ENCODE measurements around the gene DPH2.
A peak's percentile ranks its signal among the peaks of the same experiment; 100 is the strongest.

The DPH2 gene

DNA sequence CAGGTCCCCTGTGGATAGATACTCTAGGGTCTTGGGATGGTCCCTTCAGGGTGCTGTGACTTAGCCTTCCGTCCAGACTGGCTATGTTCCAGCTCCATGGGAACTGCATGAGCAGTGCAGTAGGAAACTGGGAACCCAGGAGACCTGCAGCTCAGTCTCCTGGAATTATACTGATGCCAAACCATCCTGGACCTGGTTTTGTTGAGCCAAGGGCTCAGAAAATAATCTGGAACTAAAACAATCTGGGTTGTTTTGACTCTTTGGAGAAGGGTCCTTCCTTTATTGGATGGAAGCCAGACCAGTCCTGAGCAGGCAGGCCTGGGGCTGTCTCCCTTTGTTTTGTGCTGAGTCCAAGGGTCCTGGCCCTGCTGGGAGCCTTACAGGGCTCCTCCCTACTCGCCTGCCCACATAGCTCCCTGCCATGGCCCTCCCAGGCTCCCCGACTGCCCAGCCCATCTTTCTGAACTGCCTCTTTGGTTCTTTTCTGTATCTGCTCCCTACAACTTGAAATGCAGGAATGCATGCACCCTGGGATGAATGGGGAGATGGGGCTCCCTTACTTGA, 21.9 kb upstream of the DPH2 start:
- H3K4me2 ChIP-seq (ENCODE audit: low read depth, low read length, poor library complexity, severe bottlenecking): peak overlapping the region; percentile 99
- H3K9ac ChIP-seq (ENCODE audit: low read depth, low read length, poor library complexity, severe bottlenecking): peak overlapping the region; percentile 96
- peaks cover 17% of the 10 kb centered on the region for H3K79me2 ChIP-seq (ENCODE audit: insufficient read depth, low read length)

DNA sequence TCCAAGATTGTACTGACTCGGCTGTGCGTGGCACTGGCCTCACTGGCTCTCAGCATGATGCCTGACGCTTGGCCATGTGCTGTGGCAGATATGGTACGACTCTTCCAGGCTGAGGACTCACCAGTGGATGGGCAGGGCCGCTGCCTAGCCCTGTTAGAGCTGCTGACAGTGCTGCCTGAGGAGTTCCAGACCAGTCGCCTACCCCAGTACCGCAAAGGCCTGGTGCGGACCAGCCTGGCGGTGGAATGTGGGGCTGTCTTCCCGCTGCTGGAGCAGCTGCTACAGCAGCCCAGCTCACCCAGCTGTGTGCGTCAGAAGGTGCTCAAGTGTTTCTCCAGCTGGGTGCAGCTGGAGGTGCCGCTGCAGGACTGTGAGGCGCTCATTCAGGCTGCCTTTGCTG, 20.1 kb upstream of the DPH2 start:
- Histone ChIP-seq H3K79me2 (ENCODE audit: insufficient read depth, low read length) (peaks cover 17% of the 10 kb centered on the region), H3K9me2 (replicated peaks; ENCODE audit: low read depth, low read length) (no peaks in the 10 kb centered on the region), H3K27me3 (ENCODE audit: insufficient read depth, low read length, poor library complexity, severe bottlenecking) (no peaks in the 10 kb centered on the region), H3K9ac (ENCODE audit: low read depth, low read length, poor library complexity, severe bottlenecking) (no peak overlapping the region), H3K4me1 (ENCODE audit: insufficient read depth, low read length, poor library complexity, severe bottlenecking) (peaks cover 20% of the 10 kb centered on the region), H3K4me2 (ENCODE audit: low read depth, low read length, poor library complexity, severe bottlenecking) (no peak overlapping the region), H3K36me3 (ENCODE audit: insufficient read depth, low read length) (no peaks in the 10 kb centered on the region), H2AFZ (ENCODE audit: low read length) (no peak overlapping the region), H3K9me3 (ENCODE audit: insufficient read depth, low read depth, low read length) (no peaks in the 10 kb centered on the region), H4K20me1 (ENCODE audit: insufficient read depth, low read length, poor library complexity, severe bottlenecking) (no peaks in the 10 kb centered on the region), H3K4me3 (ENCODE audit: low read length, poor library complexity, severe bottlenecking) (no peak overlapping the region), H3F3A (ENCODE audit: low read depth) (no peaks in the 10 kb centered on the region)
- no peak for TF ChIP-seq EZH2phosphoT487 (IDR thresholded peaks at IDR 0.05; ENCODE audit: borderline replicate concordance)
- no peak for TF ChIP-seq CTCF (conservative IDR thresholded peaks at IDR 0.05; ENCODE audit: low read length)

More for the DNA sequence above, 21.9 kb upstream of the DPH2 start:
- no peaks in the 10 kb centered on the region for H3K27me3 ChIP-seq (ENCODE audit: insufficient read depth, low read length, poor library complexity, severe bottlenecking)
- peaks cover 20% of the 10 kb centered on the region for H3K4me1 ChIP-seq (ENCODE audit: insufficient read depth, low read length, poor library complexity, severe bottlenecking)
- H3K9me2 ChIP-seq (replicated peaks; ENCODE audit: low read depth, low read length): no peaks in the 10 kb centered on the region
- no peaks in the 10 kb centered on the region for H3K9me3 ChIP-seq (ENCODE audit: insufficient read depth, low read depth, low read length)
- H3K36me3 ChIP-seq (ENCODE audit: insufficient read depth, low read length): no peaks in the 10 kb centered on the region
- no peaks in the 10 kb centered on the region for H3F3A ChIP-seq (ENCODE audit: low read depth)
- TF ChIP-seq CTCF (conservative IDR thresholded peaks at IDR 0.05; ENCODE audit: low read length) (no peak), EZH2phosphoT487 (IDR thresholded peaks at IDR 0.05; ENCODE audit: borderline replicate concordance) (no peak)
- H4K20me1 ChIP-seq (ENCODE audit: insufficient read depth, low read length, poor library complexity, severe bottlenecking): no peaks in the 10 kb centered on the region
- peak overlapping the region; percentile 97 for H3K4me3 ChIP-seq (ENCODE audit: low read length, poor library complexity, severe bottlenecking)
- H2AFZ ChIP-seq (ENCODE audit: low read length): no peak overlapping the region

DNA sequence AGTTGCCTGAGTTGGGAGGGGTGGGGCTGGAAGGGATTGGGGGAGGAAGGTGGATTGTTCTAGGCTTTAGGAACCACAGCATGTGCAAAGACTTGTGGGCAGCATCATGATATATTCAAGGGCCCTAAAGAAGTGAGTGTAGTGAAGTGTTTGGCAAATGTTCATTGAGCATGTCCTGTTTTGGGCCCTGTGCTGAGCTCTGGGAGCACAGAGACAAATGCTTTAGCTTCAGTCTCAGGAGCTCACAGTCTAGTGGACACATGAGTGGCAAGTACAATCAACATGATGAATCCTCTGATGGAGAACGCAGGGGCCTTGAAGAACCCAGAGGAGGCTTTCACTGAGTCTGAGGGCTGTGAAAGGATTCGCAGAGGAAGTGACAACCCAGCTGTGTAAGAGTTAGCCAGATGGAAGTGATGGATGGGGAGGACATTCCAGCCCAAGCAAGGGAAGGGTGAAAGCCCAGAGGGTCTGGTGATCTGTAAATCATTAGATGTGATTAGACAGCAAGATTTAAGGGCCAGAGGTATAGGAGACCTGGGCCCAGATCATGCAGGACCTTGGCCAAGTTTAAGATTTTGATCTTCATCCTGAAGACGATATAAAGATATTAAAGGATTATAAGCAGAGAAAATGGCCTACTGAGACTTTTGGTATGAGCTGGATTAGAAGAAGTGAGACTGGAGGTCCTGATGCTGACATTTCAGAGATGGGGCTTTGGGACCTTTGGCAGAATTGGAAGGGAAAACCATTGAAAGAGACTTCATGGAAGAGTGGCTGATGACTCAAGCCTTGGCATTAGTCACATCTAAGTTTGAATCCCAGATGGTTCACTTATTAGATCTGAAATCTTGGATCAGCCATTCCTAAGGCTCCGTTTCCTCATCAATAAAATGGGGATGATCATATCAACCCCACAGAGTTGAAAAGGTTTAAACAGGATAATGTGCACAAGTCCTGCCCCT, 18.5 kb upstream of the DPH2 start:
- H3K4me1 ChIP-seq (ENCODE audit: insufficient read depth, low read length, poor library complexity, severe bottlenecking): peaks cover 14% of the 10 kb centered on the region
- H3K9me3 ChIP-seq (ENCODE audit: insufficient read depth, low read depth, low read length): no peaks in the 10 kb centered on the region
- no peak overlapping the region for H2AFZ ChIP-seq (ENCODE audit: low read length)
- H3K9me2 ChIP-seq (replicated peaks; ENCODE audit: low read depth, low read length): no peaks in the 10 kb centered on the region
- no peaks in the 10 kb centered on the region for H4K20me1 ChIP-seq (ENCODE audit: insufficient read depth, low read length, poor library complexity, severe bottlenecking)
- H3F3A ChIP-seq (ENCODE audit: low read depth): no peaks in the 10 kb centered on the region
- TF ChIP-seq CTCF (conservative IDR thresholded peaks at IDR 0.05; ENCODE audit: low read length) (no peak), EZH2phosphoT487 (IDR thresholded peaks at IDR 0.05; ENCODE audit: borderline replicate concordance) (no peak)
- H3K79me2 ChIP-seq (ENCODE audit: insufficient read depth, low read length): peaks cover 17% of the 10 kb centered on the region
- H3K4me3 ChIP-seq (ENCODE audit: low read length, poor library complexity, severe bottlenecking): no peak overlapping the region
- H3K9ac ChIP-seq (ENCODE audit: low read depth, low read length, poor library complexity, severe bottlenecking): no peak overlapping the region
- no peaks in the 10 kb centered on the region for H3K36me3 ChIP-seq (ENCODE audit: insufficient read depth, low read length)
- H3K4me2 ChIP-seq (ENCODE audit: low read depth, low read length, poor library complexity, severe bottlenecking): no peak overlapping the region
- no peaks in the 10 kb centered on the region for H3K27me3 ChIP-seq (ENCODE audit: insufficient read depth, low read length, poor library complexity, severe bottlenecking)
